Right lobe of liver (tissue), 4 donors: ENCODE results near the gene NAPG.

ENCODE experiments used
- POLR2A ChIP-seq: fragments of 450-650 bp; IDR thresholded peaks from one replicate; pipeline ENCODE4 v1.6.1; 2017; ENCODE audit warnings: antibody characterized with exemption, mild to moderate bottlenecking
- TF ChIP-seq, protein P1 (sequence below), 4 donors: fragments of 200-600 bp in 3 of 4; fragments of 450-650 bp in 1 of 4; IDR thresholded peaks; one replicate each; pipeline versions ENCODE4 v1.5.1 to v1.8.0; 2016 to 2022; ENCODE audit warnings: antibody characterized with exemption in 4 of 4, mild to moderate bottlenecking in 2 of 4
- donor health status: DM: no; HTN: no; CAD: no.
- donor health status: DM: no; HTN: no; CAD: no.
- donor health status: DM: no; HTN: yes; CAD: no.

GRCh38 chr18:10557085-10557677 lies 31.4 kb downstream of the NAPG start:
- no peak for TF ChIP-seq POLR2A
- TF ChIP-seq, protein P1, sequence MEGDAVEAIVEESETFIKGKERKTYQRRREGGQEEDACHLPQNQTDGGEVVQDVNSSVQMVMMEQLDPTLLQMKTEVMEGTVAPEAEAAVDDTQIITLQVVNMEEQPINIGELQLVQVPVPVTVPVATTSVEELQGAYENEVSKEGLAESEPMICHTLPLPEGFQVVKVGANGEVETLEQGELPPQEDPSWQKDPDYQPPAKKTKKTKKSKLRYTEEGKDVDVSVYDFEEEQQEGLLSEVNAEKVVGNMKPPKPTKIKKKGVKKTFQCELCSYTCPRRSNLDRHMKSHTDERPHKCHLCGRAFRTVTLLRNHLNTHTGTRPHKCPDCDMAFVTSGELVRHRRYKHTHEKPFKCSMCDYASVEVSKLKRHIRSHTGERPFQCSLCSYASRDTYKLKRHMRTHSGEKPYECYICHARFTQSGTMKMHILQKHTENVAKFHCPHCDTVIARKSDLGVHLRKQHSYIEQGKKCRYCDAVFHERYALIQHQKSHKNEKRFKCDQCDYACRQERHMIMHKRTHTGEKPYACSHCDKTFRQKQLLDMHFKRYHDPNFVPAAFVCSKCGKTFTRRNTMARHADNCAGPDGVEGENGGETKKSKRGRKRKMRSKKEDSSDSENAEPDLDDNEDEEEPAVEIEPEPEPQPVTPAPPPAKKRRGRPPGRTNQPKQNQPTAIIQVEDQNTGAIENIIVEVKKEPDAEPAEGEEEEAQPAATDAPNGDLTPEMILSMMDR (IDR thresholded peaks at IDR 0.05) = no peak
